PC-9 (cell line): ENCODE results near the gene ENHO. TPM values are rescaled to one million over a fixed set of nuclear protein-coding genes. Genes with fewer than 3 reads are reported as not detected.

ENCODE experiments used
- BruUV-seq: library from RNA; stranded (reverse); fragments of 400-500 nt; replicated peaks from 2 replicates; lab custom pipeline; 2021; lab: Mats Ljungman, UMichigan
- CTCF ChIA-PET: fragments of 300-600 bp; sonication (Branson Sonifier 250); formaldehyde crosslinking; loops from one replicate; lab custom pipeline; 2022; ENCODE audit warnings: antibody characterized with exemption; lab: Charles Lee
- POLR2A ChIA-PET: fragments of 300-600 bp; sonication (Branson Sonifier 250); formaldehyde crosslinking; loops from one replicate; lab custom pipeline; 2022; ENCODE audit warnings: antibody characterized with exemption; ENCODE audit not compliant: unreplicated experiment; lab: Charles Lee
- DNase-seq, 2 experiments: peaks; one replicate each; pipeline versions ENCODE4 v3.0.0 to v3.0.0-alpha.2; 2015 to 2022; ENCODE audit warnings: mixed read lengths in 1 of 2
- H2AFZ ChIP-seq: fragments of 200-600 bp; sonication (generic); 2 replicates; pipeline ENCODE4 v1.8.1; 2017; ENCODE audit warnings: antibody characterized with exemption
- H3F3A ChIP-seq: fragments of 200-600 bp; sonication (generic); 2 replicates; pipeline ENCODE4 v1.8.1; 2017; ENCODE audit warnings: antibody characterized with exemption, mild to moderate bottlenecking, low read depth; ENCODE audit not compliant: insufficient read depth
- H3K27ac ChIP-seq: fragments of 200-600 bp; sonication (generic); 2 replicates; pipeline ENCODE4 v1.6.1; 2016; ENCODE audit warnings: mixed run types
- H3K27me3 ChIP-seq: fragments of 200-600 bp; sonication (generic); 2 replicates; pipeline ENCODE4 v1.6.1; 2016; ENCODE audit warnings: low read depth, mixed run types; ENCODE audit not compliant: insufficient read depth
- H3K36me3 ChIP-seq: fragments of 200-600 bp; sonication (generic); 2 replicates; pipeline ENCODE4 v1.6.1; 2016; ENCODE audit warnings: low read depth, mixed run types
- H3K4me1 ChIP-seq: fragments of 200-600 bp; sonication (generic); replicated peaks from 2 replicates; pipeline ENCODE4 v1.6.1; 2016; ENCODE audit warnings: mixed run types; ENCODE audit not compliant: insufficient read depth
- H3K4me2 ChIP-seq: fragments of 200-600 bp; sonication (generic); 2 replicates; pipeline ENCODE4 v1.6.1; 2017; ENCODE audit warnings: mixed run types
- H3K4me3 ChIP-seq: fragments of 200-600 bp; sonication (generic); 2 replicates; pipeline ENCODE4 v1.6.1; 2016; ENCODE audit warnings: mixed run types
- H3K79me2 ChIP-seq: fragments of 200-600 bp; sonication (generic); 2 replicates; pipeline ENCODE4 v1.6.1; 2017; ENCODE audit warnings: low read depth, mixed run types
- H3K9me2 ChIP-seq: fragments of 200-600 bp; sonication (generic); 2 replicates; pipeline ENCODE4 v1.8.1; 2017; ENCODE audit warnings: mild to moderate bottlenecking; ENCODE audit not compliant: insufficient read depth
- H3K9me3 ChIP-seq: fragments of 200-600 bp; sonication (generic); 2 replicates; pipeline ENCODE4 v1.8.1; 2016; ENCODE audit warnings: low read depth; ENCODE audit not compliant: insufficient read depth
- H4K20me1 ChIP-seq: fragments of 200-600 bp; sonication (generic); 2 replicates; pipeline ENCODE4 v1.8.1; 2017; ENCODE audit not compliant: insufficient read depth
- EZH2 ChIP-seq: fragments of 200-600 bp; sonication (generic); IDR thresholded peaks from 2 replicates; pipeline ENCODE4 v1.8.0; 2017; ENCODE audit warnings: antibody characterized with exemption, low read depth
- intact Hi-C: fragments of 100-400 bp; cut with micrococcal nuclease; formaldehyde crosslinking; loops from one replicate; pipeline ENCODE4 v1.10.0; 2022; ENCODE audit not compliant: unreplicated experiment
- total RNA-seq: library from RNA; stranded (reverse); gene quantifications from 2 replicates; pipeline ENCODE4 v1.2.3, GENCODE V29; 2021
- TF ChIP-seq, protein P1 (sequence below): fragments of 200-600 bp; sonication (generic); conservative IDR thresholded peaks from 2 replicates; pipeline ENCODE4 v1.6.1; 2017; ENCODE audit warnings: mixed run types, antibody characterized with exemption, mild to moderate bottlenecking, moderate library complexity

Gene ENHO
- total RNA-seq, 1 experiment from 2014 or later, result not detected

DNA sequence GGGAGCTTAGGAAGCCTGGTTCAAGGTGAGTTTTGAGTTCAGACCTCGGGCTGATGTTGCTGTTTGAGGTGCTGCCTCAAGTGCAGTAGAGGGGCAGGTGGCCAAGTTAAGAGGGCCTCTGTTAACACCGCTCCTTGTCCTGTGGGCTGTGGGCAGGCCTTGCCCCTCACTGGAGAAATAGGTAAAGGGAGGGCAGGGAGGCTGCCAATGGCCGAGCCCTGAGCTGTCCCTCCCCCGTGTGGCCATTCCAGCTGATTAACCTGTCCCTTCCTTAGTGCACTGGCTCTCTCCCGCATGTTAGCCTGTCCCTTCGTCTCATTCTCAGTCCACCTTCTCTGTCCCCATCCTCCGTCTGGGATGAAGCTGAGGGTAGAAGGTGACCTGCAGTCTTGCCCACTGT, 45.3 kb upstream of the ENHO start:
- no peaks in the 10 kb centered on the region for H3K4me1 ChIP-seq

DNA sequence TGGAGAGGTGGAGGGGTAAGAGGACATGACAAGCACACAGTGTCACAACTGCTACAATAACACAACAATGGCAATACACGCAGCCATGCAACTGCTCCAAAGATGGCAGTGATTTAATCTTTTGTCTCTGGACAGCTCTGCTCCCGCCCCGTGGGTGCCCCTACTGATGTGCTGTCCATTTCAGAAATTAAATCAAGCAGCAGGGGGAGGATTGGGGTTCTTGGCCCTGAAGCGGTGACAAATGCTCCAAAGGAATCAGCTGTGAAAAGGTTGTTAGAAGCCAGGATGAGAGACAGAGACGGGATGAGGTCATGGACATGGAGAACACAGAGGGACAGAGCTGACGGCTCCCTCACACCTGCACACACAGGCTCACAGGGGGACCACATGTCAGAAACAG, 44.2 kb upstream of the ENHO start:
- Histone ChIP-seq H3K4me2 (no peak overlapping the region), H3K36me3 (no peaks in the 10 kb centered on the region), H2AFZ (no peak overlapping the region), H3K27me3 (peaks cover 31% of the 10 kb centered on the region), H3K79me2 (no peaks in the 10 kb centered on the region), H3K9me2 (no peaks in the 10 kb centered on the region), H3F3A (no peaks in the 10 kb centered on the region), H3K4me1 (no peaks in the 10 kb centered on the region), H4K20me1 (no peaks in the 10 kb centered on the region), H3K27ac (no peak overlapping the region), H3K4me3 (no peak overlapping the region), H3K9me3 (no peaks in the 10 kb centered on the region)
- DNase-seq, result no peak
- no TSS peak for BruUV-seq
- CTCF ChIA-PET, result no interaction called here
- intact Hi-C loops, result no loop called here
- TF ChIP-seq EZH2, result no peak
- TF ChIP-seq, protein P1, sequence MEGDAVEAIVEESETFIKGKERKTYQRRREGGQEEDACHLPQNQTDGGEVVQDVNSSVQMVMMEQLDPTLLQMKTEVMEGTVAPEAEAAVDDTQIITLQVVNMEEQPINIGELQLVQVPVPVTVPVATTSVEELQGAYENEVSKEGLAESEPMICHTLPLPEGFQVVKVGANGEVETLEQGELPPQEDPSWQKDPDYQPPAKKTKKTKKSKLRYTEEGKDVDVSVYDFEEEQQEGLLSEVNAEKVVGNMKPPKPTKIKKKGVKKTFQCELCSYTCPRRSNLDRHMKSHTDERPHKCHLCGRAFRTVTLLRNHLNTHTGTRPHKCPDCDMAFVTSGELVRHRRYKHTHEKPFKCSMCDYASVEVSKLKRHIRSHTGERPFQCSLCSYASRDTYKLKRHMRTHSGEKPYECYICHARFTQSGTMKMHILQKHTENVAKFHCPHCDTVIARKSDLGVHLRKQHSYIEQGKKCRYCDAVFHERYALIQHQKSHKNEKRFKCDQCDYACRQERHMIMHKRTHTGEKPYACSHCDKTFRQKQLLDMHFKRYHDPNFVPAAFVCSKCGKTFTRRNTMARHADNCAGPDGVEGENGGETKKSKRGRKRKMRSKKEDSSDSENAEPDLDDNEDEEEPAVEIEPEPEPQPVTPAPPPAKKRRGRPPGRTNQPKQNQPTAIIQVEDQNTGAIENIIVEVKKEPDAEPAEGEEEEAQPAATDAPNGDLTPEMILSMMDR, result no peak
- POLR2A ChIA-PET, result no interaction called here

More for the DNA sequence above, 45.3 kb upstream of the ENHO start:
- DNase-seq, result no peak
- no peak overlapping the region for H3K27ac ChIP-seq
- H4K20me1 ChIP-seq, result no peaks in the 10 kb centered on the region
- H3F3A ChIP-seq, result no peaks in the 10 kb centered on the region
- TF ChIP-seq EZH2, result no peak
- TF ChIP-seq, protein P1, result no peak
- no peaks in the 10 kb centered on the region for H3K9me2 ChIP-seq
- peaks cover 31% of the 10 kb centered on the region for H3K27me3 ChIP-seq
- POLR2A ChIA-PET, result interaction anchor here (0.7 kb wide), 1 partner anchor 735 kb away, joined by 8 read pairs; no protein-coding TSS in a partner anchor
- H2AFZ ChIP-seq, result no peak overlapping the region
- H3K9me3 ChIP-seq, result no peaks in the 10 kb centered on the region
- CTCF ChIA-PET, result no interaction called here
- intact Hi-C loops, result no loop called here
- no peak overlapping the region for H3K4me2 ChIP-seq
- BruUV-seq, result no TSS peak
- no peaks in the 10 kb centered on the region for H3K79me2 ChIP-seq
- H3K36me3 ChIP-seq, result no peaks in the 10 kb centered on the region
- H3K4me3 ChIP-seq, result no peak overlapping the region

DNA sequence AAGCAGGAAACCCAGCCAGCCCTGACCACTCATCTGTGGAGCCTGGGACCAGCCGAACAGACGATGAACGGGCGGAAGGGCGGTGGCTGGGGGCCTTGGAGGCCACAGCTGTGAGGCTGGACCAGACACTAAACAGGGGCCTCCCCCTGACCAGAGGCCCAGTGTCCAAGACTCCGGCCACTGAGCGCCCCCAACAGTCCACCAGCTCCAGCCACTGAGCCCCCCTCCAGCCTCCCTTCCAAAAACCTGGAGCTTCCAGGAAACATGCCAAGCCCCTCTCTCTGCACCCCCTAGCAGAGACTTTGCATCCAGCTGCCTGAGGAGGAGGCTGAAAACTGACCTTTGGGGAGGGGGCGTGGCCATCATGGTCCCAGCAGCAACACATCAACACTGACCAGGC, 43.5 kb upstream of the ENHO start:
- no TSS peak for BruUV-seq
- Histone ChIP-seq H3K79me2 (no peaks in the 10 kb centered on the region), H3K4me1 (no peaks in the 10 kb centered on the region), H3K4me3 (no peak overlapping the region), H3K27ac (no peak overlapping the region), H3K36me3 (no peaks in the 10 kb centered on the region), H3K9me2 (no peaks in the 10 kb centered on the region), H4K20me1 (no peaks in the 10 kb centered on the region), H3K27me3 (peaks cover 31% of the 10 kb centered on the region), H2AFZ (no peak overlapping the region), H3K9me3 (no peaks in the 10 kb centered on the region), H3K4me2 (no peak overlapping the region), H3F3A (no peaks in the 10 kb centered on the region)
- no peak for DNase-seq
- intact Hi-C loops, result no loop called here
- ChIA-PET POLR2A (no interaction called here), CTCF (no interaction called here)
- TF ChIP-seq, protein P1, result no peak
- TF ChIP-seq EZH2, result no peak
